Measurements from ENCODE around the gene ZNF492. TPM values are rescaled to one million over a fixed set of nuclear protein-coding genes. Genes with fewer than 3 reads are reported as not detected.
"Not testable (repeated sequence)": the region's sequence is repeated elsewhere in the genome, so short reads cannot be mapped to it uniquely, and the experiment has no call there.

The ZNF492 gene
- total RNA-seq, 1 donor = 2.4 TPM

- no peaks in the 10 kb centered on the region for H3K27me3 ChIP-seq (ENCODE audit: insufficient read depth, low read length)
- no peak overlapping the region for H3K4me3 ChIP-seq (ENCODE audit: low read length)
- no peaks in the 10 kb centered on the region for H3K9me3 ChIP-seq (ENCODE audit: low read depth, low read length)
- no peaks in the 10 kb centered on the region for H3K4me1 ChIP-seq (ENCODE audit: insufficient read depth, low read length)
Observed at GRCh38 chr19:22607653-22608430, 26.3 kb upstream of the ZNF492 start.

GRCh38 chr19:22608441-22608840, 25.7 kb upstream of the ZNF492 start:
- Histone ChIP-seq H3K4me3 (ENCODE audit: low read length) (no peak overlapping the region), H3K9me3 (ENCODE audit: low read depth, low read length) (no peaks in the 10 kb centered on the region), H3K27me3 (ENCODE audit: insufficient read depth, low read length) (no peaks in the 10 kb centered on the region), H3K4me1 (ENCODE audit: insufficient read depth, low read length) (no peaks in the 10 kb centered on the region)

- Histone ChIP-seq H3K27me3 (ENCODE audit: insufficient read depth, low read length) (no peaks in the 10 kb centered on the region), H3K9me3 (ENCODE audit: low read depth, low read length) (no peaks in the 10 kb centered on the region), H3K4me1 (ENCODE audit: insufficient read depth, low read length) (no peaks in the 10 kb centered on the region), H3K4me3 (ENCODE audit: low read length) (no peak overlapping the region)
Observed at GRCh38 chr19:22609630-22610029, 24.5 kb upstream of the ZNF492 start.

GRCh38 chr19:22610121-22610520, 24.0 kb upstream of the ZNF492 start:
- no peaks in the 10 kb centered on the region for H3K27me3 ChIP-seq (ENCODE audit: insufficient read depth, low read length)
- H3K4me1 ChIP-seq (ENCODE audit: insufficient read depth, low read length) = no peaks in the 10 kb centered on the region
- H3K9me3 ChIP-seq (ENCODE audit: low read depth, low read length) = no peaks in the 10 kb centered on the region
- no peak overlapping the region for H3K4me3 ChIP-seq (ENCODE audit: low read length)

GRCh38 chr19:22612316-22612715, 21.8 kb upstream of the ZNF492 start:
- H3K9me3 ChIP-seq (ENCODE audit: low read depth, low read length) = no peaks in the 10 kb centered on the region
- no peaks in the 10 kb centered on the region for H3K27me3 ChIP-seq (ENCODE audit: insufficient read depth, low read length)
- H3K4me1 ChIP-seq (ENCODE audit: insufficient read depth, low read length) = no peaks in the 10 kb centered on the region

GRCh38 chr19:22616659-22617058, 17.5 kb upstream of the ZNF492 start:
- H3K4me3 ChIP-seq (ENCODE audit: low read length) = no peak overlapping the region
- no peaks in the 10 kb centered on the region for H3K27me3 ChIP-seq (ENCODE audit: insufficient read depth, low read length)
- H3K9me3 ChIP-seq (ENCODE audit: low read depth, low read length) = no peaks in the 10 kb centered on the region
- H3K4me1 ChIP-seq (ENCODE audit: insufficient read depth, low read length) = no peaks in the 10 kb centered on the region

More at GRCh38 chr19:22612316-22612715, 21.8 kb upstream of the ZNF492 start:
- H3K4me3 ChIP-seq (ENCODE audit: low read length) = no peak overlapping the region

GRCh38 chr19:22617181-22617580, 16.9 kb upstream of the ZNF492 start:
- not testable (repeated sequence) for H3K4me1 ChIP-seq (ENCODE audit: insufficient read depth, low read length); H3K4me3 ChIP-seq (ENCODE audit: low read length); H3K27me3 ChIP-seq (ENCODE audit: insufficient read depth, low read length); H3K9me3 ChIP-seq (ENCODE audit: low read depth, low read length)

GRCh38 chr19:22617614-22618320, 16.4 kb upstream of the ZNF492 start:
- no peaks in the 10 kb centered on the region for H3K9me3 ChIP-seq (ENCODE audit: low read depth, low read length)

GRCh38 chr19:22619371-22619770, 14.8 kb upstream of the ZNF492 start:
- H3K4me3 ChIP-seq (ENCODE audit: low read length) = no peak overlapping the region
- H3K4me1 ChIP-seq (ENCODE audit: insufficient read depth, low read length) = no peaks in the 10 kb centered on the region
- H3K27me3 ChIP-seq (ENCODE audit: insufficient read depth, low read length) = peaks cover 2% of the 10 kb centered on the region
- no peaks in the 10 kb centered on the region for H3K9me3 ChIP-seq (ENCODE audit: low read depth, low read length)

More at GRCh38 chr19:22617614-22618320, 16.4 kb upstream of the ZNF492 start:
- no peaks in the 10 kb centered on the region for H3K4me1 ChIP-seq (ENCODE audit: insufficient read depth, low read length)
- H3K4me3 ChIP-seq (ENCODE audit: low read length) = no peak overlapping the region
- H3K27me3 ChIP-seq (ENCODE audit: insufficient read depth, low read length) = peaks cover 2% of the 10 kb centered on the region

- Histone ChIP-seq H3K9me3 (ENCODE audit: low read depth, low read length) (no peaks in the 10 kb centered on the region), H3K4me1 (ENCODE audit: insufficient read depth, low read length) (no peaks in the 10 kb centered on the region), H3K4me3 (ENCODE audit: low read length) (no peak overlapping the region), H3K27me3 (ENCODE audit: insufficient read depth, low read length) (peaks cover 2% of the 10 kb centered on the region)
Observed at GRCh38 chr19:22619932-22620331, 14.2 kb upstream of the ZNF492 start.

GRCh38 chr19:22620401-22620800, 13.7 kb upstream of the ZNF492 start:
- Histone ChIP-seq H3K4me3 (ENCODE audit: low read length) (no peak overlapping the region), H3K4me1 (ENCODE audit: insufficient read depth, low read length) (no peaks in the 10 kb centered on the region), H3K9me3 (ENCODE audit: low read depth, low read length) (no peaks in the 10 kb centered on the region), H3K27me3 (ENCODE audit: insufficient read depth, low read length) (peaks cover 2% of the 10 kb centered on the region)

GRCh38 chr19:22620912-22621311, 13.2 kb upstream of the ZNF492 start:
- H3K4me3 ChIP-seq (ENCODE audit: low read length) = no peak overlapping the region
- no peaks in the 10 kb centered on the region for H3K9me3 ChIP-seq (ENCODE audit: low read depth, low read length)
- H3K4me1 ChIP-seq (ENCODE audit: insufficient read depth, low read length) = no peaks in the 10 kb centered on the region
- H3K27me3 ChIP-seq (ENCODE audit: insufficient read depth, low read length) = peaks cover 2% of the 10 kb centered on the region

- Histone ChIP-seq H3K9me3 (ENCODE audit: low read depth, low read length) (no peaks in the 10 kb centered on the region), H3K4me3 (ENCODE audit: low read length) (no peak overlapping the region), H3K27me3 (ENCODE audit: insufficient read depth, low read length) (peaks cover 2% of the 10 kb centered on the region), H3K4me1 (ENCODE audit: insufficient read depth, low read length) (no peaks in the 10 kb centered on the region)
Observed at GRCh38 chr19:22622020-22622419, 12.1 kb upstream of the ZNF492 start.

- Histone ChIP-seq H3K27me3 (ENCODE audit: insufficient read depth, low read length) (peaks cover 2% of the 10 kb centered on the region), H3K9me3 (ENCODE audit: low read depth, low read length) (no peaks in the 10 kb centered on the region), H3K4me1 (ENCODE audit: insufficient read depth, low read length) (no peaks in the 10 kb centered on the region), H3K4me3 (ENCODE audit: low read length) (no peak overlapping the region)
Observed at GRCh38 chr19:22622901-22623840, 11.0 kb upstream of the ZNF492 start.

GRCh38 chr19:22623841-22624221, 10.3 kb upstream of the ZNF492 start:
- H3K4me1 ChIP-seq (ENCODE audit: insufficient read depth, low read length) = no peaks in the 10 kb centered on the region
- H3K27me3 ChIP-seq (ENCODE audit: insufficient read depth, low read length) = peaks cover 2% of the 10 kb centered on the region
- H3K4me3 ChIP-seq (ENCODE audit: low read length) = no peak overlapping the region
- no peaks in the 10 kb centered on the region for H3K9me3 ChIP-seq (ENCODE audit: low read depth, low read length)
